ENCODE data around the gene ZNF462. TPM values are rescaled to one million over a fixed set of nuclear protein-coding genes. Genes with fewer than 3 reads are reported as not detected.
"Not testable (repeated sequence)": the region's sequence is repeated elsewhere in the genome, so short reads cannot be mapped to it uniquely, and the experiment has no call there.

Gene ZNF462, protein sequence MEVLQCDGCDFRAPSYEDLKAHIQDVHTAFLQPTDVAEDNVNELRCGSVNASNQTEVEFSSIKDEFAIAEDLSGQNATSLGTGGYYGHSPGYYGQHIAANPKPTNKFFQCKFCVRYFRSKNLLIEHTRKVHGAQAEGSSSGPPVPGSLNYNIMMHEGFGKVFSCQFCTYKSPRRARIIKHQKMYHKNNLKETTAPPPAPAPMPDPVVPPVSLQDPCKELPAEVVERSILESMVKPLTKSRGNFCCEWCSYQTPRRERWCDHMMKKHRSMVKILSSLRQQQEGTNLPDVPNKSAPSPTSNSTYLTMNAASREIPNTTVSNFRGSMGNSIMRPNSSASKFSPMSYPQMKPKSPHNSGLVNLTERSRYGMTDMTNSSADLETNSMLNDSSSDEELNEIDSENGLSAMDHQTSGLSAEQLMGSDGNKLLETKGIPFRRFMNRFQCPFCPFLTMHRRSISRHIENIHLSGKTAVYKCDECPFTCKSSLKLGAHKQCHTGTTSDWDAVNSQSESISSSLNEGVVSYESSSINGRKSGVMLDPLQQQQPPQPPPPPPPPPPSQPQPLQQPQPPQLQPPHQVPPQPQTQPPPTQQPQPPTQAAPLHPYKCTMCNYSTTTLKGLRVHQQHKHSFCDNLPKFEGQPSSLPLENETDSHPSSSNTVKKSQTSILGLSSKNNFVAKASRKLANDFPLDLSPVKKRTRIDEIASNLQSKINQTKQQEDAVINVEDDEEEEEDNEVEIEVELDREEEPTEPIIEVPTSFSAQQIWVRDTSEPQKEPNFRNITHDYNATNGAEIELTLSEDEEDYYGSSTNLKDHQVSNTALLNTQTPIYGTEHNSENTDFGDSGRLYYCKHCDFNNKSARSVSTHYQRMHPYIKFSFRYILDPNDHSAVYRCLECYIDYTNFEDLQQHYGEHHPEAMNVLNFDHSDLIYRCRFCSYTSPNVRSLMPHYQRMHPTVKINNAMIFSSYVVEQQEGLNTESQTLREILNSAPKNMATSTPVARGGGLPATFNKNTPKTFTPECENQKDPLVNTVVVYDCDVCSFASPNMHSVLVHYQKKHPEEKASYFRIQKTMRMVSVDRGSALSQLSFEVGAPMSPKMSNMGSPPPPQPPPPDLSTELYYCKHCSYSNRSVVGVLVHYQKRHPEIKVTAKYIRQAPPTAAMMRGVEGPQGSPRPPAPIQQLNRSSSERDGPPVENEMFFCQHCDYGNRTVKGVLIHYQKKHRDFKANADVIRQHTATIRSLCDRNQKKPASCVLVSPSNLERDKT (N-terminal part only)
- total RNA-seq (2014; rRNA removed; shearing (Covaris generic); ENCODE audit: low replicate concordance): 3.9 and 7.1 TPM in 2 replicates

DNA sequence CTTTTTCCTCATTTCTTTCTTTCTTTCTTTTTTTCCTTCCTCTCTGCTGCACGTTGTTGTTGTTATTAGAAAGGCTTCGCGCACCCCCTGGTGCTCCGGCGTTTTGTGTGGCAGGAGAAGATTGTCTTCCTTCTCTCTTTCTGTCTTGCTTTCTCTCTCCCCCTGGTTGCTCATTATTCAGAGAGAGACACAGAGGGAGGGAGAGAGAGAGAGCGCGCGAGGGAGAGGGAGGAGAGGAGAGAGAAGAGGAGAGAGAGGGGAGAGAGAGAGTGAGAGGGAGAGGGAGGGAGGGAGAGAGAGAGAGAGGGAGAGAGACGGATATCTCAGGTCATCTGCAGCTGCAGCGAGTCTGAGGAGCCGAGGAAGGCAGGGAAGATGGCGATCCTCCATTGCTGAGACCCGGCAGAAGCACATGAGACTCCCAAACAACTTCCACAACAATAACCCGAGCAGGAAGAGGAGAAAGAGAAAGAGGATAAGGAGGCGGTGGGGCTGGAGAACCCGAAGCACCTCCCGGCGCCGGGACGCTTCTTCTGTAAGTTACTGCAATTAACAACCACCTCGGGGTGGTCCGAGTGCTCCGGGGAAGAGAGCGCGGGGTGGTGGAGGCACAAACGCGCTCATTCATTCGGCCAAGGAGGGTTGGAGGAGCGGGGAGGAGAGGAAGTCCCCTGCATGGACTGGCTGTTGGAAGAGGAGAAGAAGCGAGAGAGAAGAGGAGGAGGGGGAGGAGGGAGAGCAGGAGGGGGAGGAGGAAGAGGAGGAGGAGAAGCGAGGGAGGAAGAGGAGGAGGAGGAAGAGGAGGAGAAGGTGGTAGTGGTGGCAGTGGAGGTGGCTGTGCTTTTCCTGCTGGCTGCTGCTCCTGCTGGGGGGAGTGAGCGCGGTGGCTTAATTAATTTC lies at the start of gene ZNF462:
ZNF462 (plus strand) TSS at position 346 of the 900 bp plus-strand sequence. CDS start 60,218 bp downstream, outside the sequence.
- in situ Hi-C loops (cut with HindIII; ENCODE audit: low pct_unique_long_range_greater_than_20kb, low sequenced_read_pairs): no loop called here
- DNase-seq (ENCODE audit: low read depth): peak; percentile 89

DNA sequence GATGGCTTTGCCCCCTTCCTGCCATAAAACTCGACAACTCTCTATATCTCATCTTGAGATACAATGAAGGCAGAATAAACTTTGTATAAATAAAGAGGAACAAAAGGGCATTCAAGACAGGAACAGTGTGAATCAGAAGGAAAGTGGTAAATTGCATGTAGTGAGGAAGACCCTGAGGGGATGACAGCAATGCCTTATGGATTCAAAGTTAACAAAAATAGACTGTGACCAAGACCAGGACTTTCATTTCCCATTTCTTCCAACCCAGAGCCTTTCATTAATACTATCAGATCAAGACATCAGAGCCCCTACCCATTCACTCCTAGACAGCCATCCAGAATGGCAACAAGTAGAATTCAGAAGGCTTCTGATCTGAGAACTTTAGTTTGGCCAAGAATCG lies 46.4 kb upstream of the ZNF462 start:
- in situ Hi-C loops (cut with HindIII; ENCODE audit: low pct_unique_long_range_greater_than_20kb, low sequenced_read_pairs): no loop called here
- DNase-seq (ENCODE audit: low read depth): no peak

DNA sequence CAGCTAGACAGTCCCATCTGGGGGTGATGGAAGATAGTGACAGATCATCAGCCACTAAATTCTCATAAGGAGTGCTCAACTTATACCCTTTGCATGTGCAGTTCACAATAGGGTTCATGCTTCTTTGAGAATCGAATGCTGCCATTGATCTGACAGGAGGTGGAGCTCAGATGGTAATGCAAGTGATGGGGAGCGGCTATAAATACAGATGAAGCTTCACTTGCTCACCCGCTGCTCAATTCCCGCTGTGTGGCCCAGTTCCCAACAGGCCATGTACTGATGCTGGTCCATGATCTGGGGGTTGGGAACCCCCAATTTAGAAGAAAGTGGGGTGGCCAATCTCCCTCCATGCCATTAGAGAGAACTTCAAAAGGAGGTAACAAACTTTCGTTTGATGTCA lies 44.9 kb upstream of the ZNF462 start:
- in situ Hi-C loops (cut with HindIII; ENCODE audit: low pct_unique_long_range_greater_than_20kb, low sequenced_read_pairs): no loop called here
- no peak for DNase-seq (ENCODE audit: low read depth)

DNA sequence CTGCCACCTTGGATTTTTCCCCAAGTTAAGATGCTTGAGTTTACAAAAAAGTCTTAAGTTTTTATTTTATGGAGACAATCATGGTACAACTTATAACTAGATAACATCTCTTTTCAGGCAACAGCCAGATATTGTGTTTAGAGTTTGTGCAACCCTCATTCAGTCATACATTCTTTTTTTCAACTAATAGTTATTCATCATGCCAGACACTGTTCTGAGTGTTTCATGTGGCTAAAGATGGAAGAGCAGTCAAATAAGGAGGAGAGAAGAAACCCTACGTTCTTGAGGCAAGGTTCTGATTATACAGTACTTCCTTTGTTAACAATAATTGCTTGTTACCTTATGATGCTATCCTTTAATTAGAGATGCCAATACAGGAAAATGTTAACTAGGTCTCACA lies 42.1 kb upstream of the ZNF462 start:
- in situ Hi-C loops (cut with HindIII; ENCODE audit: low pct_unique_long_range_greater_than_20kb, low sequenced_read_pairs): no loop called here
- no peak for DNase-seq (ENCODE audit: low read depth)

DNA sequence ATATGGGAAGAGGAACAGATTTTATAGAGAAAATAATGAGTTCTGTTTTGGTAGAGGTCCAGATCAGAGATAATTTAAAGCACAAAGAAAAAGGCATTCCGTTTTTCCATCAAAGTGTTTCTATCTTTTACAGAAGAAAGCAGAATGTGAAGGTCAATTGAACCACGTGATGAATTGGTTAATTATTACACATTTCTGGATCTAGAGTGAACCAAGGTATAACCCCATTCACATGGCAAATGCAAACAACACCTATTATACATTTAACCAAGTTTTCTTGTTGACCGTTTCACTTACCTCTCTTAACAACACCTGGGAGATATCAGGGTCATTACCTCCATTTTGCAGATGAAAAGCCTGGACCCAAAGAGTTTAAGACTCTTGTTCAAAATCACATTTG lies 34.9 kb upstream of the ZNF462 start:
- in situ Hi-C loops (cut with HindIII; ENCODE audit: low pct_unique_long_range_greater_than_20kb, low sequenced_read_pairs): no loop called here
- DNase-seq (ENCODE audit: low read depth): no peak

DNA sequence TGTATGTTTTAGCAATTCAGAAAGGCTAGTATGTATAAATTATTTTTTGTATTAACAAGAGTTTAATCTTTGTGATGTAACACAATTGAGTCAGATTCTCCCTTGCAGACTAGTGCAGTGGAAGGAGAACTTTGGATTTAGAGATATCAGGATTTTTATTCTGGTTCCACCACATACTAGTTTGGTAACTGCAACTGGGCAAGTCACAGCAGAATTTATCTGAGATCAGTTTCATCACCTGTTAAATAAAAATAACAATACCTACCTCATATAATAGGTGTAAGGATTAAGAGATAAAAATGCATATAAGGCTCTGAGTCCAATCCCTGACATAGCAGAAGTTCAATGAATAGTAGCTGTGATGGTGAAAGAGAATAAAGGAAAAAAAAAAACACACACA lies 34.0 kb upstream of the ZNF462 start:
- no peak for DNase-seq (ENCODE audit: low read depth)
- in situ Hi-C loops (cut with HindIII; ENCODE audit: low pct_unique_long_range_greater_than_20kb, low sequenced_read_pairs): no loop called here

DNA sequence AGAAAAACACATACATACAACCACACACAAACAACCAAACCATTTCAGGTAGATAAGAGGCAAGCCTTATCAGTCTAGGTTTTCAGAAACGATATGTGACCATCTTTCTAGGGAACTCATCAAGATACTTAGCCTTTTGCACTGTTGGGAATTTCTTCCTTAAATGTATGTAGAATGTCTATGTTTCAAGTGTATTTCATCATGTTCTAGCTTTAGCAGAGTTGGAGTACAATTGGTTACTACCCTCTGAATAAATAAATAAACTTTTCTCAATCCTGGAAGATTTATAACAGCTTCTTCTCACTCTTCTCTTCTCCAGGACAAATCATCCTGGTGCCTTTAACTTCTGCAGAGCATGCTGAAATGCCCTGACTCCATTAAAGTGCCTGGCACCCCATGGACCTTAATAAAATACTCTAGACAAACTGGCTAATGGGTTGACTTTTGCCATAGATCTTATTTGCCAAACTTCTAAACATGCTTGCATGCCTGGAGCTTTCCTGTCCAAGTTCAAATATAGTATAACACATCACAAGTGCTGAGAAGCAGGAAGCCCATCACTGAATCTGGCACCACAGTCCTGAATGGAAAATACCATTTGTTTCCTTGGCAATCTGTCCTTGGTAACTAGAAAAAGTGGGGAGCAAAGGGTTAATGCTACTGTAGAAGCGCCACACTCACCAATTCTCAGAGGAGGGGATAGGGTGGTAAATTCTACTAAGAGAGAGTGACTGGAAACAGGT lies 33.1 kb upstream of the ZNF462 start:
- no peak for DNase-seq (ENCODE audit: low read depth)
- in situ Hi-C loops (cut with HindIII; ENCODE audit: low pct_unique_long_range_greater_than_20kb, low sequenced_read_pairs): no loop called here

DNA sequence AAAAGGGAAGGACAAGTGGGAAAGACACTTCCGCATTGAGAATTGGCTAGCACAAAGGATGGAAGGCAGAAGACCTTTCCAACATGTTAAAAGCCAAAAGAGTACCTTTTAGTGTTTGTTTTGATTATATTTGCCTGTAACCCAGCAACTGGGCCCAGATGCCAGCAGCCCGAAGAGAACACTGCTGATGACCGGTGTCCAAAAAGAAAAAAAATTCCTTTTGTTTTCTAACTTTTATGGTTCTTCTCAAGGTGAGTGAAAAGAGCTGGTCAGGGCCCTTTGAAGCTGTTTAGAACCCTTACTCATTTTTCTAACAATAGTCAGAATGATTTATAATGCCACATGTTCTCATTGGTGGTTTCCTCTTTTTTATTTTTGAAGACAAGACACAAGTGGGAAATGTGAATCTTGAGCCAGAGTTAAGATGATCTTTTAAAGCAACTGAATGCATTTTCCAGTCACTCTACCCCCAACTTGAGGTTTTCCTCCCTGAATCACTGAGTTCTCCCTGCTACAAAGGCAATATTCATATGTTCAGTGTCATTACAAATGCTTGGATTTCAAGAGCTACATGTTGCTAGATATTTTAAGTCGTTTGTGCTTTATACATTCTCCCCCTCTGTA lies 32.3 kb upstream of the ZNF462 start:
- in situ Hi-C loops (cut with HindIII; ENCODE audit: low pct_unique_long_range_greater_than_20kb, low sequenced_read_pairs): no loop called here
- DNase-seq (ENCODE audit: low read depth): no peak

DNA sequence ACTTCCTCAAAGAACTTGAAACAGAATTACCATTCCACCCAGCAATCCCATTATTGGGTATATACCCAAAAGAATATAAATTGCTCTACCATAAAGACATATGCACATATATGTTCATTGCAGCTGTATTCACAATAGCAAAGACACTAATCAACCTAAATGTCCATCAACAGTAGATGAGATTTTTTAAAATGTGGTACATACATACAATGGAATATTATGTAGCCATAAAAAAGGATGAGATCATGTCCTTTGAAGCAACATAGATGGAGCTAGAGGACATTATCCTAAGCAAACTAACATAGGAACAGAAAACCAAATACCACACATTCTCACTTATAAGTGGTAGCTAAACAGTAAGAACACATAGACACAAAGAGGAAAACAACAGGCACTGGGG lies 28.1 kb upstream of the ZNF462 start:
- in situ Hi-C loops (cut with HindIII; ENCODE audit: low pct_unique_long_range_greater_than_20kb, low sequenced_read_pairs): no loop called here
- DNase-seq (ENCODE audit: low read depth): no peak

DNA sequence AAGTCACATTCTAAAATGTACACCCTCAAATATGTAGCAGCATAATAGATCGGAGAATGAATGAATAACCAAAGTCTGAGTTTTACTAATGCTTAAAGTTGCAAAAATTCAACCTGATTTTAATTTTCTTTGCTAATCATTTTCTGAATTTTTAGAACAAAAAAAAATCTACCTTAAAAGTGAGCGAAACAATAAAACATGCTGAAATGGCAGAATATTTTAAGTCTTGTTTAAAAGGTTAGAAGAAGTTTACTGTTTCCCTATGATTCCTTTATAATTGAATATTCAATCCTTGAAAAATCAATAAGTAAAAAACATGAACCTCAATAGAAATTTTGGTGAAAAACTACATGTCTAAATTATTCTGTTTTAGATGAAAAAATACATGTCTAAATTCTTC lies 27.1 kb upstream of the ZNF462 start:
- DNase-seq (ENCODE audit: low read depth): no peak
- in situ Hi-C loops (cut with HindIII; ENCODE audit: low pct_unique_long_range_greater_than_20kb, low sequenced_read_pairs): no loop called here

DNA sequence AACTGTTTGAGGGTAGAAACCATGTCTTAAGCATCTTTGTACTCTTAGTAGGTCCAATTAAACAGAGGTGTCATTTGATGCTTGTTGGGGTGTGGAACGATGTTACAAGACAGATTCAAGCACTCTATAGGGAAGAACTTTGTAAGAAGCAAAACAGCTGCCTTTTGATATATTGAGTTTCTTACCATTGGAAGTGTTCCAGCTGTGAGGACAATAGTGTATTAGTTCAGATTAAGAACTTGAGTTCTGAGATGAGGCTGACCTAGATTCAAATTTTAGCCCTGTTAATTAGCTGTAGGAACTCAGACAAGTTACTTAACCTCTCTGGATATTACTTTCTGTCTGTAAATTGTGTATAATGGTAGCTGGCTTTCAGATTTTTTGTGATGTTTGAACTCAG lies 19.6 kb upstream of the ZNF462 start:
- in situ Hi-C loops (cut with HindIII; ENCODE audit: low pct_unique_long_range_greater_than_20kb, low sequenced_read_pairs): no loop called here
- DNase-seq (ENCODE audit: low read depth): no peak

DNA sequence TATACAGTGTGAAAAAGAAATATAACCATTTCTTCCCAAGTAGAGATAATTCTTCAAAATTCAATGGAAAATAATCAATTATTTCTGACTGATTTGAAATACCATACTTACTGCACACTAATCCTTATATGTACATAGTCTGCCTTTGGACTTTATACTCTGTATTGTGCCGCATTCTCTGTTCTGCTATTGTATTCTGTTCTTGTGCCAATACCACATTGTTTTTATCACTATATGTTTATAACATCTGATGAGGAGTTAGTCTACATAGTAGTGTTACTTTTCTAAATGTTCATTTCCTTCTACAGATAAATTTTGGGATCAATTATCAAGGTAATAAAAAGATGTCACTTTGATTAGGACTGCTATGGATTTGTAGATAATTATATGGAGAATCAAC lies 16.7 kb upstream of the ZNF462 start:
- no peak for DNase-seq (ENCODE audit: low read depth)
- in situ Hi-C loops (cut with HindIII; ENCODE audit: low pct_unique_long_range_greater_than_20kb, low sequenced_read_pairs): no loop called here

DNA sequence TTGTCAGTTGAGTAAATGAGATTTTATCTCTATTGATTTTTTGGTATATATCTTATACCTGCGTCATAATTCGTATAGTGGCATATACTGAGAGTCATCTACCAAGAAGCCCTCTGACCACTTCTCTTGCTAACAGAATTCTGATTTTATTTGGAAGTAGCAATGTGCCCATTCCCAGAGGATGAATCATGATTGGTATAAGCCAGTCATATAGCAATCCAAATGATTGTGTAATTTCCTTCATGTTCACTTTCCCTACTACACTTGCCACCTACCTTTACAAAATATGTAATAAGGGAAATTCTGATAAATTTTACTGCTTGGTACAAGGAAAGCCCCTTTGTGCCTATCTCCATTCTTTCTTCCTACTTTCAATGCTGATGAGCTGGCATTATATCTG lies 16.1 kb upstream of the ZNF462 start:
- DNase-seq (ENCODE audit: low read depth): no peak
- in situ Hi-C loops (cut with HindIII; ENCODE audit: low pct_unique_long_range_greater_than_20kb, low sequenced_read_pairs): no loop called here

DNA sequence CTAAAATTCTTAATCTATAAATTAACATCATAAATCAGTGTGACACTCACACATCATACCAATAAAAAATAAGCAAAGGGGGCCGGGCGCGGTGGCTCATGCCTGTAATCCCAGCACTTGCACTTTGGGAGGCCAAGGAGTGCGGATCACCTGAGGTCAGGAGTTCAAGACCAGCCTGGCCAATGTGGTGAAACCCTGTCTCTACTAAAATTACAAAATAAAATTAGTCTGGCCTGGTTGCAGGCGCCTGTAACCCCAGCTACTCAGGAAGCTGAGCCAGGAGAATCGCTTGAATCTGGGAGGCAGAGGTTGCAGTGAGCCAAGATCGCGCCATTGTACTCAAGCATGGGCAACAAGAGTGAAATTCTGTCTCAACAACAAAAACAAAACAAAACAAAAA lies 11.3 kb upstream of the ZNF462 start:
- DNase-seq (ENCODE audit: low read depth); in situ Hi-C loops (cut with HindIII; ENCODE audit: low pct_unique_long_range_greater_than_20kb, low sequenced_read_pairs): not testable (repeated sequence)

DNA sequence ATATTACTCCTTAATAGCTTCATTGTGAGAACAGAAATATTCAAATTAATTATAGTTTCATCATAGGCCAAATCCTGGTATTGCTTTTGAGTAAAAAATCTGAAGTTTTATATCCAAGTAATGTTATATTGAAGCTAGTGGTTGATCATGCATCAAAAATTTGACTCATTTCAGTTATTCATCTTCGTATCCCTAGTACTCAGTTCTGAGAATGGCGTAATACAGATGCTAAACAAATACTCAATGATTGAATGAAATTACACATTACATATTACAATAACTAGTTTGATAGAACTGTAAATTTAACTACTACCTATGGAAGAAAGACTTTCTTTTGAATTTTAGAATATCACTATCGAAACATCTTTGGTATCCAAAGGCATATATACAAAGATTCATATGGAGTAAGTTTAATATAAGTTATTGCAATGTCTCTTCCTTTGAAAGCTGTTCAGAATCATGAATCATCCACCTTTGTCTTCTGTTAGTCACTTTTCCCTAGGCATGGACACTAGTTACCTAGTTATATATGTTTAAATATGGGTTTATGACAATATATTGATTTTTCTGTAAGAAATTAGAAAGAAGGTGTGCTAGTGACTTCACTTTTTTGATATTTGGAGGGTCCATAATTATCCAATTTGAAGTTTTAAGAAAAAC lies 5.0 kb upstream of the ZNF462 start:
- in situ Hi-C loops (cut with HindIII; ENCODE audit: low pct_unique_long_range_greater_than_20kb, low sequenced_read_pairs): no loop called here
- DNase-seq (ENCODE audit: low read depth): no peak

Measured in Caki2 (cell line).